Measurements from ENCODE around the gene MYCBPAP.

The MYCBPAP gene

DNA sequence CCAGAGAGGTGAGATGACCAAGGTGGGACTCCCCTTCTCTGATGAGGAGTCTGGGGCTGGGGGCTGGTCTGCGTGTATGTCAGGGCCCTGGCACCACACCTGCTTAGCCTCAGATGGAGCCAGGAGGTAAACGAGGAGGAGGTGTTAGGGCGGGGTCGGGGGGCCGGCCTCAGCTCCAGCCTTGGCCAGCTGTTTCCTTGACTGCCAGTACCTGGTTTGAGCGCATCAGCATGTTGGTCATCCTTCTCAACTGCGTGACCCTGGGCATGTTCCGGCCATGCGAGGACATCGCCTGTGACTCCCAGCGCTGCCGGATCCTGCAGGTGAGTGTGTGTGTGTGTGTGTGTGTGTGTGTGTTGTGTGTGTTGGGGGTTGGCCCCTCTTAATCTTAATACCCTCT lies 60.4 kb downstream of the MYCBPAP start:
- no peak for DNase-seq (ENCODE audit: extremely low read depth, insufficient read length)
- no peak for TF ChIP-seq CTCF (IDR thresholded peaks at IDR 0.05; ENCODE audit: insufficient read depth, low read length, poor library complexity, severe bottlenecking)
- Histone ChIP-seq H3K27me3 (replicated peaks; ENCODE audit: control insufficient read depth, insufficient read depth, low read length) (no peaks in the 10 kb centered on the region; the same call in 1 of the 2 replicates), H3K36me3 (ENCODE audit: control insufficient read depth, insufficient read depth, low read length) (no peaks in the 10 kb centered on the region), H3K4me3 (replicated peaks; ENCODE audit: low read depth, low read length) (no peak overlapping the region)

- no peak overlapping the region for H3K4me3 ChIP-seq (replicated peaks; ENCODE audit: low read depth, low read length)
- TF ChIP-seq CTCF (IDR thresholded peaks at IDR 0.05; ENCODE audit: insufficient read depth, low read length, poor library complexity, severe bottlenecking), result no peak
Measured at GRCh38 chr17:50569592-50569991, 61.4 kb downstream of the MYCBPAP start.

DNA sequence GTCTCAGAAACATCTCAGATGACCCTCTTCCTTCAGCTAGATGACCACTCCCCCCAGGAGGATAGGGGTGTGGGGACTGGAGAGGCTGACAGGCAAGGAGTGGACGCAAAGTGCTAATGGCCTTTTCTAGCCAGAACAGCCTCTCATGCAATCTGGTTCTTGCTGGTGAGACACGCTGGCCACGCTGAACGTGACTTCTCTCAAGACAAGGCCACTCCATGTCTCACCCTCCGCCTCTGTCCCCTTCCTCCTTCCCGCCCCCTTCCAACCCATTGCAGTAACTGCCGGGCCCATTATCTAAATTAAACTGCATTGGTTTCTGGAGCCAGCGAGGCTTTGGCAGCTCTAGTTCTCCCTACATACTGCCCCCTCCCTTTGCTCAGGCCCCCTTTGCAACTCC lies 61.8 kb downstream of the MYCBPAP start:
- no peak for DNase-seq (ENCODE audit: extremely low read depth, insufficient read length)
- Histone ChIP-seq H3K4me3 (replicated peaks; ENCODE audit: low read depth, low read length) (no peak overlapping the region), H3K36me3 (ENCODE audit: control insufficient read depth, insufficient read depth, low read length) (no peaks in the 10 kb centered on the region), H3K27me3 (replicated peaks; ENCODE audit: control insufficient read depth, insufficient read depth, low read length) (no peaks in the 10 kb centered on the region; the same call in 1 of the 2 replicates)
- no peak for TF ChIP-seq CTCF (IDR thresholded peaks at IDR 0.05; ENCODE audit: insufficient read depth, low read length, poor library complexity, severe bottlenecking)

More at GRCh38 chr17:50569592-50569991, 61.4 kb downstream of the MYCBPAP start:
- H3K36me3 ChIP-seq (ENCODE audit: control insufficient read depth, insufficient read depth, low read length), result no peaks in the 10 kb centered on the region
- DNase-seq (ENCODE audit: extremely low read depth, insufficient read length), result no peak
- H3K27me3 ChIP-seq (replicated peaks; ENCODE audit: control insufficient read depth, insufficient read depth, low read length), result no peaks in the 10 kb centered on the region; the same call in 1 of the 2 replicates

- H3K27me3 ChIP-seq (replicated peaks; ENCODE audit: control insufficient read depth, insufficient read depth, low read length), result no peaks in the 10 kb centered on the region; the same call in 1 of the 2 replicates
- no peak overlapping the region for H3K4me3 ChIP-seq (replicated peaks; ENCODE audit: low read depth, low read length)
- DNase-seq (ENCODE audit: extremely low read depth, insufficient read length), result no peak
- H3K36me3 ChIP-seq (ENCODE audit: control insufficient read depth, insufficient read depth, low read length), result no peaks in the 10 kb centered on the region
- no peak for TF ChIP-seq CTCF (IDR thresholded peaks at IDR 0.05; ENCODE audit: insufficient read depth, low read length, poor library complexity, severe bottlenecking)
Measured at GRCh38 chr17:50570528-50570927, 62.3 kb downstream of the MYCBPAP start.

DNA sequence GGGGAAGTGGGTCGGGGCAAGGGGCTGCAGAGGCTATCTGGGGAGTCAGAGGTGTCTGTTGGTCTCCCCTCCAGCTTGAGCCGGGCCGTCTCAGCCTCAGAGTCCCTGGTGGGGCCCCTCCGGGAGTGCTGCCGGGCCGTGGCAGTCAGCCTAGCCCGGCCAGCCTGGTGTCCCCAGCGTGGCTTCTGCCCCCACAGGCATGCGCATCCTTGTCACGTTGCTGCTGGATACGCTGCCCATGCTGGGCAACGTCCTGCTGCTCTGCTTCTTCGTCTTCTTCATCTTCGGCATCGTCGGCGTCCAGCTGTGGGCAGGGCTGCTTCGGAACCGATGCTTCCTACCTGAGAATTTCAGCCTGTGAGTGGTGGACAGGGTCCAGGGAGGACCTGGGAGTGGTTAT lies 63.4 kb downstream of the MYCBPAP start:
- no peak for TF ChIP-seq CTCF (IDR thresholded peaks at IDR 0.05; ENCODE audit: insufficient read depth, low read length, poor library complexity, severe bottlenecking)
- Histone ChIP-seq H3K27me3 (replicated peaks; ENCODE audit: control insufficient read depth, insufficient read depth, low read length) (no peaks in the 10 kb centered on the region; the same call in 1 of the 2 replicates), H3K36me3 (ENCODE audit: control insufficient read depth, insufficient read depth, low read length) (no peaks in the 10 kb centered on the region)

GRCh38 chr17:50572541-50572940 lies 64.3 kb downstream of the MYCBPAP start:
- no peaks in the 10 kb centered on the region for H3K36me3 ChIP-seq (ENCODE audit: control insufficient read depth, insufficient read depth, low read length)
- H3K27me3 ChIP-seq (replicated peaks; ENCODE audit: control insufficient read depth, insufficient read depth, low read length), result no peaks in the 10 kb centered on the region; the same call in 1 of the 2 replicates
- no peak for TF ChIP-seq CTCF (IDR thresholded peaks at IDR 0.05; ENCODE audit: insufficient read depth, low read length, poor library complexity, severe bottlenecking)
- no peak overlapping the region for H3K4me3 ChIP-seq (replicated peaks; ENCODE audit: low read depth, low read length)
- DNase-seq (ENCODE audit: extremely low read depth, insufficient read length), result no peak

More for the DNA sequence above, 63.4 kb downstream of the MYCBPAP start:
- no peak overlapping the region for H3K4me3 ChIP-seq (replicated peaks; ENCODE audit: low read depth, low read length)
- DNase-seq (ENCODE audit: extremely low read depth, insufficient read length), result no peak

Data from GM06990 (cell line).